Neutrophil (primary cell): ENCODE data around the gene BTAF1.

Experiments used
- H3K27ac ChIP-seq: fragments of 200-600 bp; sonication (generic); 2 replicates; pipeline ENCODE4 v1.5.1; 2016; ENCODE audit warnings: mild to moderate bottlenecking, moderate library complexity
- H3K27me3 ChIP-seq: fragments of 200-600 bp; sonication (generic); 2 replicates; pipeline ENCODE4 v1.6.0; 2016; ENCODE audit warnings: mild to moderate bottlenecking
- H3K36me3 ChIP-seq: fragments of 200-600 bp; sonication (generic); 2 replicates; pipeline ENCODE4 v1.5.1; 2017
- H3K4me1 ChIP-seq, 2 experiments: fragments of 200-600 bp in 1 of 2; sonication (generic) in 1 of 2; 1 replicate in 1 of 2; 2 replicates in 1 of 2; pipeline versions ENCODE4 v1.5.1 to v1.6.1; 2013 to 2016; ENCODE audit warnings: low read depth in 1 of 2, low read length in 1 of 2, mild to moderate bottlenecking in 1 of 2, moderate library complexity in 1 of 2; ENCODE audit not compliant: control insufficient read depth in 1 of 2, insufficient read depth in 1 of 2
- H3K4me3 ChIP-seq, 2 experiments: fragments of 200-600 bp in 1 of 2; sonication (generic) in 1 of 2; 1 replicate in 1 of 2; 2 replicates in 1 of 2; pipeline ENCODE4 v1.5.1; 2013 to 2016; ENCODE audit warnings: low read depth in 1 of 2, low read length in 1 of 2, mild to moderate bottlenecking in 1 of 2, moderate library complexity in 1 of 2
- H3K9me3 ChIP-seq: fragments of 200-600 bp; sonication (generic); 2 replicates; pipeline ENCODE4 v1.5.1; 2016
- TF ChIP-seq, protein P1 (sequence below): fragments of 200-600 bp; sonication (generic); IDR thresholded peaks from 2 replicates; pipeline ENCODE4 v1.5.1; 2016; ENCODE audit warnings: antibody characterized with exemption

Gene BTAF1

DNA sequence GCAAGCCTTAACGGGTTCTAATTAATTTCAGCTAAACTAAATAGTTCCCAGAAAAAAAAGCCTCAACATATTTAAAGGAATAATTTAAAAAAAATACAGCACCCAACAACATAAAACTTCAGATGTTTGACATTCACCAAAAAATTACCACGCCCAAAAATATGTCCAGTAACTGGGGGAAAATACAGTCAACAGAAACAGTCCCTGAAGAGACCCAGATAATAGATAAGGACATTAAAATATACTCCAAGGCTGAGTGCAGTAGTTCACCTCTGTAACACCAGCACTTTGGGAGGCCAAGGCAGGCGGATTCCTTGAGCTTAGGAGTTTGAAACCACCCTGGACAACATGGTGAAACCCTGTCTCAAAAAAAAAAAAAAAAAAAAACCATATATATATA is 78.0 kb downstream of the BTAF1 start:
- no peaks in the 10 kb centered on the region for H3K4me1 ChIP-seq
- H3K4me3 ChIP-seq: no peak overlapping the region
- H3K27ac ChIP-seq: no peak overlapping the region
- H3K9me3 ChIP-seq: no peaks in the 10 kb centered on the region
- TF ChIP-seq, protein P1, sequence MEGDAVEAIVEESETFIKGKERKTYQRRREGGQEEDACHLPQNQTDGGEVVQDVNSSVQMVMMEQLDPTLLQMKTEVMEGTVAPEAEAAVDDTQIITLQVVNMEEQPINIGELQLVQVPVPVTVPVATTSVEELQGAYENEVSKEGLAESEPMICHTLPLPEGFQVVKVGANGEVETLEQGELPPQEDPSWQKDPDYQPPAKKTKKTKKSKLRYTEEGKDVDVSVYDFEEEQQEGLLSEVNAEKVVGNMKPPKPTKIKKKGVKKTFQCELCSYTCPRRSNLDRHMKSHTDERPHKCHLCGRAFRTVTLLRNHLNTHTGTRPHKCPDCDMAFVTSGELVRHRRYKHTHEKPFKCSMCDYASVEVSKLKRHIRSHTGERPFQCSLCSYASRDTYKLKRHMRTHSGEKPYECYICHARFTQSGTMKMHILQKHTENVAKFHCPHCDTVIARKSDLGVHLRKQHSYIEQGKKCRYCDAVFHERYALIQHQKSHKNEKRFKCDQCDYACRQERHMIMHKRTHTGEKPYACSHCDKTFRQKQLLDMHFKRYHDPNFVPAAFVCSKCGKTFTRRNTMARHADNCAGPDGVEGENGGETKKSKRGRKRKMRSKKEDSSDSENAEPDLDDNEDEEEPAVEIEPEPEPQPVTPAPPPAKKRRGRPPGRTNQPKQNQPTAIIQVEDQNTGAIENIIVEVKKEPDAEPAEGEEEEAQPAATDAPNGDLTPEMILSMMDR: no peak
- no peaks in the 10 kb centered on the region for H3K27me3 ChIP-seq
- H3K36me3 ChIP-seq: peaks cover 22% of the 10 kb centered on the region

DNA sequence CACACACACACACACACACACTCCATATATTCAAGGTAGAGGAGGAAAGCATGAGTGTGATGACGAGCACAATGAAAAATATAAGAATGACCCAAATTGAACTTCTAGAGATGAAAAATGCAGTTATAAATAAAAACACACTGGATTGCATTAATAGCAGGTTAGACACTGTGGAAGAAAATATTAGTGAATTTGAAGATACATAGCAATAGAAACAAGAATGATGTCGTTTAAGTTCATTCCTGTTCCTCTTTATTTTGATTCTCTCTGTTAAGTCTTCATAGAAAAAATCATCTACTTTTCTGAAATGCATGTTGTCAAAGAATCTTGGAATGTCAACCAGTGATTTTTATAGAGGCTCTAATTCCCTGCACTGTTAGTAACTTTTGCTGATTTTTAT is 78.4 kb downstream of the BTAF1 start:
- H3K36me3 ChIP-seq: peaks cover 21% of the 10 kb centered on the region
- TF ChIP-seq, protein P1: no peak
- H3K27ac ChIP-seq: no peak overlapping the region
- no peaks in the 10 kb centered on the region for H3K4me1 ChIP-seq
- H3K9me3 ChIP-seq: no peaks in the 10 kb centered on the region
- H3K27me3 ChIP-seq: no peaks in the 10 kb centered on the region
- H3K4me3 ChIP-seq: no peak overlapping the region

DNA sequence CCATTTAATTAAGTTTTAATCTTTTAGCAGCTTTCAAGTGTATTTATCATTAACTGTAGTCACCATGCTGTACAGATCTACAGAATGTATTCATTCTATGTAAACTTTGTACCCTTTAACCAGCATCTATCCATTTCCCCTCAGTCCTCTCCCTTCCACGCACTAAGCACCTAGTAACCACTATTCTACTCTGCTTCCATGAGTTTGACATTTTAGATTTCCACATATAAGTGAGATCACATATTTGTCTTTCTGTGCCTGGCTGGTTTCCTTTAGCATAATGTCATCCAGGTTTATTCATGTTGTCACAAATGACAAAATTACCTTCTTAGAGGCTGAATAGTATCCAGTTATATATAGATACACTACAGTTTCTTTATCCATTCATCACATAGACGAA is 79.7 kb downstream of the BTAF1 start:
- no peaks in the 10 kb centered on the region for H3K4me1 ChIP-seq
- peaks cover 22% of the 10 kb centered on the region for H3K36me3 ChIP-seq
- H3K9me3 ChIP-seq: no peaks in the 10 kb centered on the region
- TF ChIP-seq, protein P1: no peak
- H3K4me3 ChIP-seq: no peak overlapping the region
- no peak overlapping the region for H3K27ac ChIP-seq
- H3K27me3 ChIP-seq: no peaks in the 10 kb centered on the region

DNA sequence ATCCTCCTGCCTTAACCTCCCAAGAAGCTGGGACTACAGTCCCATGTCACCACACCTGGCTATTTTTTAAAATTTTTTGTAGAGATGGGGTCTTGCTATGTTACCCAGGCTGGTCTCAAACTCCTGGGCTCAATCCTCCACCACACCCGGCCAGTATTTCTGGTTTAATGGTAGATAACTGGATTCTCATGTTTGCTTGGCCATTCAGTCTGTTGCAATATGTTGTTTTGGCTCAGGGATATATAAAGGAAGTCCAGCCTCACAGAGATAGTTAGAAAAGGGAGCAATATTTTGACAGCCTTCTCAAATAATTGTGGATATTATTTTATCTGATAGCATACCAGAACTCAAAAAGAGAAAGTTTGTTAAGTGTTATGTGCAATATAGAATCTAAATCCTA is 82.4 kb downstream of the BTAF1 start:
- H3K9me3 ChIP-seq: no peaks in the 10 kb centered on the region
- no peak overlapping the region for H3K4me3 ChIP-seq
- H3K27ac ChIP-seq: no peak overlapping the region
- H3K36me3 ChIP-seq: peaks cover 31% of the 10 kb centered on the region
- H3K4me1 ChIP-seq: no peaks in the 10 kb centered on the region
- TF ChIP-seq, protein P1: no peak
- H3K27me3 ChIP-seq: no peaks in the 10 kb centered on the region

DNA sequence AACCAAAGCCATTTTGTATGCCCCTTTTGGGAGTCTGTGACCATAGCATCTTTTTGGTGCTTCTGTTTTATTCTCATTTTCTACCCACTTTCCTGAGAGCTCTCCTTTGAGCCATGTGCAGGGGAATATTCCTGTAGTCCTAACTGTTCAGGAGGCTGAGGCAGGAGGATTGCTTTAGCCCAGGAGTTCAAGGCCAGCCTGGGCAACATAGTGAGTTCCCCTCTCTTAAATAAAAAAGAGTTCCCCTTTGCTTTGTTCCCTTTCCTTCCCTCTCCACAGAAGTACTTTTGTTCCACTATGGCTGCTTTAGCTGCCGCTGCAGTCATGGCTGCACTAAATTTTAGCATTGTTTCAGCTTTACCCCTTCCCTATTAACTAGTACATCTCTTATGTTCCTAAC is 85.9 kb downstream of the BTAF1 start:
- H3K27ac ChIP-seq: no peak overlapping the region
- no peaks in the 10 kb centered on the region for H3K27me3 ChIP-seq
- peaks cover 51% of the 10 kb centered on the region for H3K36me3 ChIP-seq
- no peaks in the 10 kb centered on the region for H3K9me3 ChIP-seq
- no peak overlapping the region for H3K4me3 ChIP-seq
- H3K4me1 ChIP-seq: no peaks in the 10 kb centered on the region
- TF ChIP-seq, protein P1: no peak
